Neural progenitor cell (in vitro differentiated cells): Measurements from ENCODE around the gene E2F1. TPM values are rescaled to one million over a fixed set of nuclear protein-coding genes. Genes with fewer than 3 reads are reported as not detected.

Experiments used
- DNase-seq: peaks from one replicate; pipeline ENCODE4 v3.0.0-alpha.2; 2016; ENCODE audit warnings: low spot score
- H2AFZ ChIP-seq: fragments of 200-600 bp; sonication (generic); replicated peaks from 2 replicates; pipeline ENCODE4 v1.6.1; 2016; ENCODE audit warnings: antibody characterized with exemption
- H3F3A ChIP-seq: fragments of 200-600 bp; sonication (generic); 2 replicates; pipeline ENCODE4 v1.6.1; 2016; ENCODE audit warnings: antibody characterized with exemption, low read depth
- H3K27ac ChIP-seq: fragments of 200-600 bp; sonication (generic); 2 replicates; pipeline ENCODE4 v1.5.1; 2016; ENCODE audit warnings: mild to moderate bottlenecking
- H3K27me3 ChIP-seq: fragments of 200-600 bp; sonication (generic); 2 replicates; pipeline ENCODE4 v1.6.1; 2016; ENCODE audit warnings: mild to moderate bottlenecking, moderate library complexity
- H3K36me3 ChIP-seq: fragments of 200-600 bp; sonication (generic); 2 replicates; pipeline ENCODE4 v1.5.1; 2016
- H3K4me1 ChIP-seq: fragments of 200-600 bp; sonication (generic); 2 replicates; pipeline ENCODE4 v1.6.1; 2016; ENCODE audit warnings: mixed run types
- H3K4me2 ChIP-seq: fragments of 200-600 bp; sonication (generic); 2 replicates; pipeline ENCODE4 v1.6.1; 2016
- H3K4me3 ChIP-seq: fragments of 200-600 bp; sonication (generic); 2 replicates; pipeline ENCODE4 v1.5.1; 2016
- H3K79me2 ChIP-seq: fragments of 200-600 bp; sonication (generic); 2 replicates; pipeline ENCODE4 v1.6.1; 2016; ENCODE audit warnings: low read depth
- H3K9ac ChIP-seq: fragments of 200-600 bp; sonication (generic); 2 replicates; pipeline ENCODE4 v1.6.1; 2016
- H3K9me3 ChIP-seq: fragments of 200-600 bp; sonication (generic); 2 replicates; pipeline ENCODE4 v1.5.1; 2016; ENCODE audit warnings: low read depth
- H4K20me1 ChIP-seq: fragments of 200-600 bp; sonication (generic); 2 replicates; pipeline ENCODE4 v1.6.1; 2016; ENCODE audit warnings: low read depth
- H3K27ac Mint-ChIP-seq: 3 replicates; pipeline ENCODE4 v1.8.0; 2021; ENCODE audit warnings: mixed read lengths
- H3K27me3 Mint-ChIP-seq: 2 replicates; pipeline ENCODE4 v1.8.0; 2022; ENCODE audit warnings: low read depth, mild to moderate bottlenecking, inconsistent platforms, moderate library complexity, mixed read lengths; ENCODE audit not compliant: insufficient read depth
- H3K36me3 Mint-ChIP-seq: 3 replicates; pipeline ENCODE4 v1.8.0; 2021; ENCODE audit warnings: mixed read lengths
- H3K4me1 Mint-ChIP-seq: 3 replicates; pipeline ENCODE4 v1.8.0; 2021; ENCODE audit warnings: mixed read lengths
- H3K4me3 Mint-ChIP-seq: 3 replicates; pipeline ENCODE4 v1.8.0; 2021; ENCODE audit warnings: mild to moderate bottlenecking, moderate library complexity, mixed read lengths
- H3K9me3 Mint-ChIP-seq: 3 replicates; pipeline ENCODE4 v1.8.0; 2020; ENCODE audit warnings: mixed read lengths
- CTCF ChIP-seq: fragments of 200-600 bp; sonication (generic); IDR thresholded peaks from 2 replicates; pipeline ENCODE4 v1.5.1; 2017; ENCODE audit warnings: antibody characterized with exemption, mild to moderate bottlenecking
- EZH2 ChIP-seq: fragments of 200-600 bp; sonication (generic); IDR thresholded peaks from 2 replicates; pipeline ENCODE4 v1.6.1; 2017; ENCODE audit warnings: antibody characterized with exemption, mild to moderate bottlenecking, moderate library complexity
- EZH2phosphoT487 ChIP-seq: fragments of 200-600 bp; sonication (generic); IDR thresholded peaks from 2 replicates; pipeline ENCODE4 v1.6.1; 2017; ENCODE audit warnings: antibody characterized with exemption
- total RNA-seq: library from RNA; depleted of rRNA; stranded (reverse); fragments of >200 nt; gene quantifications from 2 replicates; pipeline ENCODE4 v1.2.3, GENCODE V29; 2015; ENCODE audit warnings: low replicate concordance

E2F1 gene
- total RNA-seq, 1 donor from 2014 or later = 9.7 TPM

GRCh38 chr20:33719989-33720709 lies 34.0 kb upstream of the E2F1 start, which contains the start of gene PXMP4:
Gene PXMP4 (minus strand): TSS chr20:33720310. CDS start chr20:33720207, 103 bp downstream.
- Histone ChIP-seq H3K4me2 (peak within 1 kb of the TSS; percentile 81), H3K9ac (peak within 1 kb of the TSS; percentile 10), H2AFZ (peak within 1 kb of the TSS; percentile 95), H4K20me1 (no peaks in the 10 kb centered on the region), H3K27me3 (no peaks in the 10 kb centered on the region), H3K9me3 (no peaks in the 10 kb centered on the region), H3K27ac (no peak within 1 kb of the TSS), H3K36me3 (no peaks in the 10 kb centered on the region), H3K4me3 (peak within 1 kb of the TSS; percentile 57), H3K79me2 (no peaks in the 10 kb centered on the region), H3K4me1 (peaks cover 5% of the 10 kb centered on the region), H3F3A (peaks cover 9% of the 10 kb centered on the region)
- DNase-seq = peak; percentile 94
- peaks cover 8% of the 10 kb centered on the region for H3K4me1 Mint-ChIP-seq
- peak within 1 kb of the TSS; percentile 55 for H3K27ac Mint-ChIP-seq
- no peaks in the 10 kb centered on the region for H3K36me3 Mint-ChIP-seq
- TF ChIP-seq EZH2phosphoT487 (no peak), EZH2 (no peak)
- no peaks in the 10 kb centered on the region for H3K27me3 Mint-ChIP-seq
- H3K4me3 Mint-ChIP-seq = peak within 1 kb of the TSS; percentile 85
- no peaks in the 10 kb centered on the region for H3K9me3 Mint-ChIP-seq

GRCh38 chr20:33719277-33719988 lies 33.2 kb upstream of the E2F1 start:
- peak overlapping the region; percentile 81 for H3K4me2 ChIP-seq
- no peaks in the 10 kb centered on the region for H4K20me1 ChIP-seq
- no peaks in the 10 kb centered on the region for H3K27me3 ChIP-seq
- Mint-ChIP-seq H3K4me3 (peak overlapping the region; percentile 85), H3K27ac (no peak overlapping the region), H3K4me1 (peaks cover 8% of the 10 kb centered on the region), H3K9me3 (no peaks in the 10 kb centered on the region), H3K27me3 (no peaks in the 10 kb centered on the region), H3K36me3 (no peaks in the 10 kb centered on the region)
- H3K27ac ChIP-seq = no peak overlapping the region
- H3K4me1 ChIP-seq = peaks cover 5% of the 10 kb centered on the region
- peak overlapping the region; percentile 10 for H3K9ac ChIP-seq
- no peak for TF ChIP-seq EZH2
- no peak for TF ChIP-seq CTCF
- no peak for TF ChIP-seq EZH2phosphoT487
- H3K4me3 ChIP-seq = peak overlapping the region; percentile 57
- H3K9me3 ChIP-seq = no peaks in the 10 kb centered on the region
- no peaks in the 10 kb centered on the region for H3K79me2 ChIP-seq
- peak overlapping the region; percentile 95 for H2AFZ ChIP-seq
- peaks cover 9% of the 10 kb centered on the region for H3F3A ChIP-seq
- H3K36me3 ChIP-seq = no peaks in the 10 kb centered on the region
- no peak for DNase-seq

DNA sequence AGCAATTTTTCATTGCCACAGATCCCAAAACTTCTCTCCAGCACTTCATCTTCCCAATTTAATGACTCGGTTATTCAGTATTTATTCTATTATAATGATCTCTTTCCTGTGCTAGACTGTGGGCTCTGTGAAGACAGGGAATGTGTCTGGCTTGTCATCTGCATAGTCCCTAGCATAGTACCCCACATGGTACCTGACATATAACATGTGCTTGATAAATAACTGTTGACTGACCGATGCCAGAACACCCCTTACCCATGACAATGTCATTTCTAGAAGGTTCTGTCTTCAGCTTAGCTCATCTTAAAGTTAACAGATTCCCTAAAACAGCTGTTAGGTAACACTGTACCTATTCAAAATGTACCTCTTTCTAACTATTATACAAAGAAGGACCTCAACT lies 30.3 kb upstream of the E2F1 start:
- Histone ChIP-seq H3K9me3 (no peaks in the 10 kb centered on the region), H2AFZ (no peak overlapping the region), H3K4me3 (no peak overlapping the region), H3F3A (peaks cover 9% of the 10 kb centered on the region), H3K9ac (no peak overlapping the region), H3K4me2 (no peak overlapping the region), H4K20me1 (no peaks in the 10 kb centered on the region), H3K36me3 (no peaks in the 10 kb centered on the region), H3K27me3 (no peaks in the 10 kb centered on the region), H3K27ac (no peak overlapping the region), H3K4me1 (peaks cover 5% of the 10 kb centered on the region), H3K79me2 (no peaks in the 10 kb centered on the region)
- Mint-ChIP-seq H3K4me3 (no peak overlapping the region), H3K36me3 (no peaks in the 10 kb centered on the region), H3K27me3 (peaks cover 2% of the 10 kb centered on the region), H3K27ac (no peak overlapping the region), H3K4me1 (peaks cover 8% of the 10 kb centered on the region), H3K9me3 (no peaks in the 10 kb centered on the region)
- DNase-seq = no peak
- TF ChIP-seq CTCF (no peak), EZH2phosphoT487 (no peak), EZH2 (no peak)
